Subcutaneous adipose tissue (tissue), 4 donors: ENCODE results near the gene SNX25. TPM values are rescaled to one million over a fixed set of nuclear protein-coding genes. Genes with fewer than 3 reads are reported as not detected.

Experiments used
- total RNA-seq, 4 donors: library from RNA; depleted of rRNA; stranded (reverse); fragments of >200 nt; gene quantifications; one replicate each; pipeline ENCODE4 v1.1.0, GENCODE V29; 2016
- TF ChIP-seq, protein P1 (sequence below): fragments of 450-650 bp; IDR thresholded peaks from one replicate; pipeline ENCODE4 v1.5.1; 2016; ENCODE audit warnings: low read depth, mild to moderate bottlenecking, control low read depth, antibody characterized with exemption, moderate library complexity

SNX25 gene
- total RNA-seq, 4 donors from 2014 or later, result 10.2 to 24.1 (median 14.0) TPM

DNA sequence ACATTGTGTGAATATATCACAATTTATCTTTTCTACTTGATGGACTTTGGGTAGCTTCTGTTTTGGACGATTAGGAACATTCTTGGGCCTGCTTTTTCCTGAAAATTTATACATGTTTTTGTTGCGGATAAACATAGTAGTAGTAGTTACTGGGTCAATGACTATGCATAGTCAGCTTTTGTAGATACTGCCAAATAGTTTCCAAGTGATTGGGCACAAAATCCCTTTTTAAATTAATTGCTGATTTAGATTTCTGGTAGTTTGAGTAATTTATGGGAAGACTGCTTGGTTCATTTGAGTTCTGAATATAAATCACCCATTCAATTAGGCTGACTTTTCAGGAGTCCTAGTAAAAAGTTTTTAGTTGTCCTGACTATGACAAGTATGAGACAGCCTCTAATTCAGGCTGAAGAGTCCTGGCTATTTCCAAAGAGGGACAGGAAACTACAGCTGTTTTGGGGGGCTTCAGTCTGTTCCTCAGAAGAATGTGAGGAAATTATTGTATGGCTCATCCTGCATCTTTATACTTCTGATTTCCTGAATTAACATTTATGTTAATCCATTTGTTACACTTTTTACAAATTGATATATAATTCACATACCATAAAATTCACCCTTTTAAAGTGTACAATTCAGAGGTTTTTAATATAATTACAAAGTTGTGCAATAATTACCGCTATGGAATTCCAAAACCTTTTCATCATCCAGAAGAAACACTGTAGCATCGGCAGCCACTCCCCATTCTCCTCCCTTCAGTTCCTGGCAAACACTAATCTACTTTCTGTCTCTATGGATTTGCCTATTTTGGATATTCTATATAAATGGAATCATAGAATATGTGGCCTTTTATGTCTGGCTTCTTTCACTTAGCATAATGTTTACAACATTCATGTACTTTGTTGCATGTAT lies 172.1 kb downstream of the SNX25 start:
- TF ChIP-seq, protein P1, sequence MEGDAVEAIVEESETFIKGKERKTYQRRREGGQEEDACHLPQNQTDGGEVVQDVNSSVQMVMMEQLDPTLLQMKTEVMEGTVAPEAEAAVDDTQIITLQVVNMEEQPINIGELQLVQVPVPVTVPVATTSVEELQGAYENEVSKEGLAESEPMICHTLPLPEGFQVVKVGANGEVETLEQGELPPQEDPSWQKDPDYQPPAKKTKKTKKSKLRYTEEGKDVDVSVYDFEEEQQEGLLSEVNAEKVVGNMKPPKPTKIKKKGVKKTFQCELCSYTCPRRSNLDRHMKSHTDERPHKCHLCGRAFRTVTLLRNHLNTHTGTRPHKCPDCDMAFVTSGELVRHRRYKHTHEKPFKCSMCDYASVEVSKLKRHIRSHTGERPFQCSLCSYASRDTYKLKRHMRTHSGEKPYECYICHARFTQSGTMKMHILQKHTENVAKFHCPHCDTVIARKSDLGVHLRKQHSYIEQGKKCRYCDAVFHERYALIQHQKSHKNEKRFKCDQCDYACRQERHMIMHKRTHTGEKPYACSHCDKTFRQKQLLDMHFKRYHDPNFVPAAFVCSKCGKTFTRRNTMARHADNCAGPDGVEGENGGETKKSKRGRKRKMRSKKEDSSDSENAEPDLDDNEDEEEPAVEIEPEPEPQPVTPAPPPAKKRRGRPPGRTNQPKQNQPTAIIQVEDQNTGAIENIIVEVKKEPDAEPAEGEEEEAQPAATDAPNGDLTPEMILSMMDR, result no peak

DNA sequence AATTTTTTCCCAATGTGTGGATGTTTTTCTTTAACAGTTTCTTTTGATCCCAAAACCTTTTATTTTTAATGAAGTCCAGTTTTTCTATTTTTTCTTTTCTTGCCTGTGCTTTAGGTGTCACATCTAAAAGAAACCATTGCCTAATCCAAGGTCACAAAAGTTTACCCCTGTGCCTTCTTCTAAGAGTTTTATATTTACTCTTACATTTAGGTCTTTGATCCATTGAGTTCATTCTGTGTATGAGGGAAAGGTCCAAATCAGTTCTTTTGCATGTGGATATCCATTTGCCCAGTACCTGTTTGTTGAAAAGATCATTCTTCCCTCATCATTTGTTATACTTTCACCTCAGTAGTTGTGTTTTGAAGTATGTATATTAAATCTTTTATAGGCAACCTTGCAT lies 173.4 kb downstream of the SNX25 start:
- TF ChIP-seq, protein P1, result no peak

GRCh38 chr4:185383451-185383850 lies 174.1 kb downstream of the SNX25 start:
- TF ChIP-seq, protein P1, result no peak

GRCh38 chr4:185384061-185384460 lies 174.7 kb downstream of the SNX25 start:
- TF ChIP-seq, protein P1, result no peak

- TF ChIP-seq, protein P1, result no peak
Measured at GRCh38 chr4:185384930-185385331, 175.5 kb downstream of the SNX25 start.

- TF ChIP-seq, protein P1, result no peak
Measured at GRCh38 chr4:185387957-185388356, 178.6 kb downstream of the SNX25 start.

DNA sequence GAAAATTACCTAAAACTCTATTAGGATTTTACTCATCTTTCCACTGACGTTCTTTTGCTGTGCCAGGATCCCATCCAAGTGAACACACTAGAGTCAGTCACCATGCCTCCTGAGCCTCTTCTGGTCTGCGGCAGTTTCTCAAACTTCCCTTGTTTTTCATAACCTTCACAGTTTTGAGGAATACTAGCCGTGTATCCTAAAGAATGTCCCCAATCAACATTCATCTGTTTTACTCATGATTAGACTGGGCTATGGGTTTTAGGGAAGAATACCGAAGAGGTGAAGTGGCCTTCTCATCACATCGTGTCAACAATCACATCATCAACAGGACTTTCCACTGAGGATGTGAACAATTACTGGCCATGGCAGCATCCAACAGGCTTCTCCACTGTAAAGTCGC lies 181.5 kb downstream of the SNX25 start:
- TF ChIP-seq, protein P1, result no peak
